HepG2 (cell line): ENCODE data around the gene PLRG1. TPM values are rescaled to one million over a fixed set of nuclear protein-coding genes. Genes with fewer than 3 reads are reported as not detected.

Source experiments
- JUND ChIP-seq: sonication (generic); formaldehyde crosslinking; IDR thresholded peaks from 2 replicates; pipeline ENCODE4 v1.8.0; 2022; ENCODE audit warnings: mild to moderate bottlenecking, missing genetic modification reagents
- KDM3A ChIP-seq: IDR thresholded peaks from 2 replicates; pipeline ENCODE4 v1.6.1; 2018; ENCODE audit warnings: low read depth, missing compliant biosample characterization
- MAFG ChIP-seq: sonication (generic); formaldehyde crosslinking; IDR thresholded peaks from 2 replicates; pipeline ENCODE4 v1.5.1; 2020; ENCODE audit warnings: mild to moderate bottlenecking, missing genetic modification reagents
- MIER2 ChIP-seq: IDR thresholded peaks from 2 replicates; pipeline ENCODE4 v1.6.1; 2016; ENCODE audit warnings: missing biosample characterization, missing genetic modification reagents
- NCOR1 ChIP-seq: fragments of 200-600 bp; sonication (generic); IDR thresholded peaks from 2 replicates; pipeline ENCODE4 v1.7.0; 2017; ENCODE audit warnings: antibody characterized with exemption, low read length, borderline replicate concordance
- ZFYVE20 ChIP-seq: sonication (generic); formaldehyde crosslinking; IDR thresholded peaks from 2 replicates; pipeline ENCODE4 v1.8.0; 2023; ENCODE audit warnings: low read depth, mild to moderate bottlenecking, moderate library complexity, missing genetic modification reagents, borderline replicate concordance
- ZNF274 ChIP-seq: sonication (generic); formaldehyde crosslinking; IDR thresholded peaks from 2 replicates; pipeline ENCODE4 v1.5.1; 2020; ENCODE audit warnings: mild to moderate bottlenecking, missing genetic modification reagents
- polyA plus RNA-seq, 8 experiments: library from polyadenylated mRNA; depleted of rRNA in 3 of 8; stranded (reverse) in 7 of 8; unstranded in 1 of 8; fragments of >200 nt; fragmentation: Illumina TruSeq in 4 of 8; extraction: Trizol in 4 of 8; gene quantifications; 2 replicates each; pipeline versions ENCODE4 v1.2.1 to v1.2.3, GENCODE V29; 2011 to 2016; ENCODE audit warnings: low read depth in 4 of 8, missing spikeins in 1 of 8, mixed read lengths in 1 of 8; ENCODE audit not compliant: insufficient read depth in 1 of 8
- total RNA-seq, 5 experiments: library from RNA; depleted of rRNA; stranded (reverse); fragments of >200 nt; fragmentation: Illumina TruSeq; extraction: Trizol; gene quantifications; 2 replicates each; pipeline ENCODE4 v1.2.3, GENCODE V29; 2016; ENCODE audit warnings: low read depth in 1 of 5
- TF ChIP-seq, protein P1 (sequence below): IDR thresholded peaks from 2 replicates; pipeline ENCODE4 v1.6.1; 2016; ENCODE audit warnings: missing biosample characterization, missing genetic modification reagents, low read depth
- TF ChIP-seq, protein P2 (sequence below): sonication (generic); formaldehyde crosslinking; IDR thresholded peaks from 2 replicates; pipeline ENCODE4 v1.4.0; 2020; ENCODE audit warnings: missing genetic modification reagents, borderline replicate concordance
- TF ChIP-seq, protein P3 (sequence below): sonication (generic); formaldehyde crosslinking; IDR thresholded peaks from 2 replicates; pipeline ENCODE4 v1.5.0; 2020; ENCODE audit warnings: mild to moderate bottlenecking, missing genetic modification reagents, borderline replicate concordance
- TF ChIP-seq, protein P4 (sequence below): sonication (generic); formaldehyde crosslinking; conservative IDR thresholded peaks from 2 replicates; pipeline ENCODE4 v1.8.0; 2022; ENCODE audit warnings: missing genetic modification reagents

Gene PLRG1
- total and polyA plus RNA-seq, 2 of the 13 experiments (the other 11 are each of a cell fraction or from before 2014, with no cell fraction given) = 77.3 to 110 TPM

DNA sequence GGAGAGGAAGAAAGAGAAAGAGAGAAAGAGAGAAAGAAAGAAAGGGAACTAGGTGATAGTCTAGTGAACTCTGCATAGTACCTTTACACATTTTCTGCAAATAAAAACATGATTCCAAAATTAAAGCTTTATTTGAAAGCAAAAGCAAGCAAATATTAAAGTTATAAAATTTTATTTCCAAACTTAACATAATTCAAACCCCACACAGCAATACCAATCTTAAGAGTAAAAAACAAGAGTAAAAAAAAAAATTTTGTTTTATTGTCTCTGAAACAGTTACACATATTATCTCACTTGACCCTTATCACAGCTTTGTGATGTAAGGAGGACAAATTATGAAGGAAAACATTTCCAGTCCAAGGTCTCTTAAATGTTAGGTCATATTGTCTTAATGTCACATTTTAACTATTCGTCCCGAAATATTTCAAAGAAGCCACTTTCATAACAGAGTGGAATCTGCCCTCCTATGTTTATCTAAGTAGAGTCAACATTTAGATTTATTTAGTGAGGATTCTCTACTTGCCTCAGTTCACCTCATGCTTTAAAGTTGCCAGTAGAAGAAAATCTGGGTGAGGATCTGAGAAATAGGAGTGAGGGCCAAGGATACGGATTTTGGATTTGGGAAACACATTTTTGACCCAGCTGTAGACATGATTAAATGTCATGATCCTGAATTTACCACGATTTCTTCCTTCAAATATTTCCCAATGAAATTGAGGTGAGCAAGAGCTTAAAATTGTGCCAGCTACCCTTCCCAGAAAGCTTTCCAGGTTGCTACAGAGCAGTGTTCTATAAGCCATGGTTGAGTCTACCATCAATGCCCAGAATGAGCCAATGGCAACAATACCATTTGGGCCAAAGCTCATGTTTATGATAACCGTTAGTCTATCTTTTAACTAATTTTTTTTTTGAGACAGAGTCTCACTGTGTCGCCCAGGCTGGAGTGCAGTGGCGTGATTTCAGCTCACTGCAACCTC is 47.9 kb upstream of the PLRG1 start (continued):
- TF ChIP-seq, protein P1, sequence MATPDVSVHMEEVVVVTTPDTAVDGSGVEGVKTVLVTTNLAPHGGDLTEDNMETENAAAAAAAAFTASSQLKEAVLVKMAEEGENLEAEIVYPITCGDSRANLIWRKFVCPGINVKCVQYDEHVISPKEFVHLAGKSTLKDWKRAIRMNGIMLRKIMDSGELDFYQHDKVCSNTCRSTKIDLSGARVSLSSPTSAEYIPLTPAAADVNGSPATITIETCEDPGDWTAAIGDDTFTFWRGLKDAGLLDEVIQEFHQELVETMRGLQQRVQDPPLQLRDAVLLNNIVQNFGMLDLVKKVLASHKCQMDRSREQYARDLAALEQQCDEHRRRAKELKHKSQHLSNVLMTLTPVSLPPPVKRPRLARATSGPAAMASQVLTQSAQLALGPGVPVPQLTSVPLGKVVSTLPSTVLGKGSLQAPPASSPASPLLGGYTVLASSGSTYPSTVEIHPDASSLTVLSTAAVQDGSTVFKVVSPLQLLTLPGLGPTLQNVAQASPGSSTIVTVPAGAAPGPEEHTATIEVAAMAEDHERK (CRISPR knock-in tag) = no peak
- TF ChIP-seq NCOR1 (peak; percentile 96), MAFG (no peak), MIER2 (CRISPR knock-in tag) (no peak), JUND (CRISPR knock-in tag) (0 out of 2 replicates have a peak, but pooled peaks have one; percentile 9), KDM3A (no peak), ZNF274 (no peak), ZFYVE20 (CRISPR knock-in tag) (no peak)
- TF ChIP-seq, protein P2, sequence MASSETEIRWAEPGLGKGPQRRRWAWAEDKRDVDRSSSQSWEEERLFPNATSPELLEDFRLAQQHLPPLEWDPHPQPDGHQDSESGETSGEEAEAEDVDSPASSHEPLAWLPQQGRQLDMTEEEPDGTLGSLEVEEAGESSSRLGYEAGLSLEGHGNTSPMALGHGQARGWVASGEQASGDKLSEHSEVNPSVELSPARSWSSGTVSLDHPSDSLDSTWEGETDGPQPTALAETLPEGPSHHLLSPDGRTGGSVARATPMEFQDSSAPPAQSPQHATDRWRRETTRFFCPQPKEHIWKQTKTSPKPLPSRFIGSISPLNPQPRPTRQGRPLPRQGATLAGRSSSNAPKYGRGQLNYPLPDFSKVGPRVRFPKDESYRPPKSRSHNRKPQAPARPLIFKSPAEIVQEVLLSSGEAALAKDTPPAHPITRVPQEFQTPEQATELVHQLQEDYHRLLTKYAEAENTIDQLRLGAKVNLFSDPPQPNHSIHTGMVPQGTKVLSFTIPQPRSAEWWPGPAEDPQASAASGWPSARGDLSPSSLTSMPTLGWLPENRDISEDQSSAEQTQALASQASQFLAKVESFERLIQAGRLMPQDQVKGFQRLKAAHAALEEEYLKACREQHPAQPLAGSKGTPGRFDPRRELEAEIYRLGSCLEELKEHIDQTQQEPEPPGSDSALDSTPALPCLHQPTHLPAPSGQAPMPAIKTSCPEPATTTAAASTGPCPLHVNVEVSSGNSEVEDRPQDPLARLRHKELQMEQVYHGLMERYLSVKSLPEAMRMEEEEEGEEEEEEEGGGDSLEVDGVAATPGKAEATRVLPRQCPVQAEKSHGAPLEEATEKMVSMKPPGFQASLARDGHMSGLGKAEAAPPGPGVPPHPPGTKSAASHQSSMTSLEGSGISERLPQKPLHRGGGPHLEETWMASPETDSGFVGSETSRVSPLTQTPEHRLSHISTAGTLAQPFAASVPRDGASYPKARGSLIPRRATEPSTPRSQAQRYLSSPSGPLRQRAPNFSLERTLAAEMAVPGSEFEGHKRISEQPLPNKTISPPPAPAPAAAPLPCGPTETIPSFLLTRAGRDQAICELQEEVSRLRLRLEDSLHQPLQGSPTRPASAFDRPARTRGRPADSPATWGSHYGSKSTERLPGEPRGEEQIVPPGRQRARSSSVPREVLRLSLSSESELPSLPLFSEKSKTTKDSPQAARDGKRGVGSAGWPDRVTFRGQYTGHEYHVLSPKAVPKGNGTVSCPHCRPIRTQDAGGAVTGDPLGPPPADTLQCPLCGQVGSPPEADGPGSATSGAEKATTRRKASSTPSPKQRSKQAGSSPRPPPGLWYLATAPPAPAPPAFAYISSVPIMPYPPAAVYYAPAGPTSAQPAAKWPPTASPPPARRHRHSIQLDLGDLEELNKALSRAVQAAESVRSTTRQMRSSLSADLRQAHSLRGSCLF (CRISPR knock-in tag) = no peak
- TF ChIP-seq, protein P3, sequence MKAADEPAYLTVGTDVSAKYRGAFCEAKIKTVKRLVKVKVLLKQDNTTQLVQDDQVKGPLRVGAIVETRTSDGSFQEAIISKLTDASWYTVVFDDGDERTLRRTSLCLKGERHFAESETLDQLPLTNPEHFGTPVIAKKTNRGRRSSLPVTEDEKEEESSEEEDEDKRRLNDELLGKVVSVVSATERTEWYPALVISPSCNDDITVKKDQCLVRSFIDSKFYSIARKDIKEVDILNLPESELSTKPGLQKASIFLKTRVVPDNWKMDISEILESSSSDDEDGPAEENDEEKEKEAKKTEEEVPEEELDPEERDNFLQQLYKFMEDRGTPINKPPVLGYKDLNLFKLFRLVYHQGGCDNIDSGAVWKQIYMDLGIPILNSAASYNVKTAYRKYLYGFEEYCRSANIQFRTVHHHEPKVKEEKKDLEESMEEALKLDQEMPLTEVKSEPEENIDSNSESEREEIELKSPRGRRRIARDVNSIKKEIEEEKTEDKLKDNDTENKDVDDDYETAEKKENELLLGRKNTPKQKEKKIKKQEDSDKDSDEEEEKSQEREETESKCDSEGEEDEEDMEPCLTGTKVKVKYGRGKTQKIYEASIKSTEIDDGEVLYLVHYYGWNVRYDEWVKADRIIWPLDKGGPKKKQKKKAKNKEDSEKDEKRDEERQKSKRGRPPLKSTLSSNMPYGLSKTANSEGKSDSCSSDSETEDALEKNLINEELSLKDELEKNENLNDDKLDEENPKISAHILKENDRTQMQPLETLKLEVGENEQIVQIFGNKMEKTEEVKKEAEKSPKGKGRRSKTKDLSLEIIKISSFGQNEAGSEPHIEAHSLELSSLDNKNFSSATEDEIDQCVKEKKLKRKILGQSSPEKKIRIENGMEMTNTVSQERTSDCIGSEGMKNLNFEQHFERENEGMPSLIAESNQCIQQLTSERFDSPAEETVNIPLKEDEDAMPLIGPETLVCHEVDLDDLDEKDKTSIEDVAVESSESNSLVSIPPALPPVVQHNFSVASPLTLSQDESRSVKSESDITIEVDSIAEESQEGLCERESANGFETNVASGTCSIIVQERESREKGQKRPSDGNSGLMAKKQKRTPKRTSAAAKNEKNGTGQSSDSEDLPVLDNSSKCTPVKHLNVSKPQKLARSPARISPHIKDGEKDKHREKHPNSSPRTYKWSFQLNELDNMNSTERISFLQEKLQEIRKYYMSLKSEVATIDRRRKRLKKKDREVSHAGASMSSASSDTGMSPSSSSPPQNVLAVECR (CRISPR knock-in tag) = no peak
- TF ChIP-seq, protein P4, sequence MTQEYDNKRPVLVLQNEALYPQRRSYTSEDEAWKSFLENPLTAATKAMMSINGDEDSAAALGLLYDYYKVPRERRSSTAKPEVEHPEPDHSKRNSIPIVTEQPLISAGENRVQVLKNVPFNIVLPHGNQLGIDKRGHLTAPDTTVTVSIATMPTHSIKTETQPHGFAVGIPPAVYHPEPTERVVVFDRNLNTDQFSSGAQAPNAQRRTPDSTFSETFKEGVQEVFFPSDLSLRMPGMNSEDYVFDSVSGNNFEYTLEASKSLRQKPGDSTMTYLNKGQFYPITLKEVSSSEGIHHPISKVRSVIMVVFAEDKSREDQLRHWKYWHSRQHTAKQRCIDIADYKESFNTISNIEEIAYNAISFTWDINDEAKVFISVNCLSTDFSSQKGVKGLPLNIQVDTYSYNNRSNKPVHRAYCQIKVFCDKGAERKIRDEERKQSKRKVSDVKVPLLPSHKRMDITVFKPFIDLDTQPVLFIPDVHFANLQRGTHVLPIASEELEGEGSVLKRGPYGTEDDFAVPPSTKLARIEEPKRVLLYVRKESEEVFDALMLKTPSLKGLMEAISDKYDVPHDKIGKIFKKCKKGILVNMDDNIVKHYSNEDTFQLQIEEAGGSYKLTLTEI (CRISPR knock-in tag) = no peak
